Stimulated activated naive B cell treated with anti-CD40 and anti-IgM and Interleukin-4, amounts not matched to agents 10 μg/mL and 1 μg/mL and 100 μg/mL, for 72 hours (primary cell): ENCODE results near the gene NRP1.

Source experiments
- ATAC-seq, 2 donors: fragments of 150-1000 bp; cut with Tn5 transposase; replicated peaks; 2 replicates each; pipeline ENCODE4 v1.10.0; 2021; ENCODE audit warnings: moderate library complexity in 1 of 2
- DNase-seq: peaks from one replicate; pipeline ENCODE4 v3.0.0; 2021
- H3K27ac Mint-ChIP-seq: one replicate; pipeline ENCODE4 v1.8.0; 2022; ENCODE audit warnings: mild to moderate bottlenecking, mixed read lengths
- H3K27me3 Mint-ChIP-seq, 2 donors: one replicate each; pipeline ENCODE4 v1.8.0; 2022; ENCODE audit warnings: mixed read lengths in 2 of 2
- H3K36me3 Mint-ChIP-seq, 2 donors: one replicate each; pipeline ENCODE4 v1.8.0; 2022; ENCODE audit warnings: mixed read lengths in 2 of 2, mild to moderate bottlenecking in 1 of 2
- H3K4me1 Mint-ChIP-seq, 2 donors: one replicate each; pipeline ENCODE4 v1.8.0; 2022; ENCODE audit warnings: mixed read lengths in 2 of 2, mild to moderate bottlenecking in 1 of 2
- H3K4me3 Mint-ChIP-seq, 2 donors: one replicate each; pipeline ENCODE4 v1.8.0; 2022; ENCODE audit warnings: mild to moderate bottlenecking in 2 of 2, mixed read lengths in 2 of 2, moderate library complexity in 1 of 2
- H3K9me3 Mint-ChIP-seq, 2 donors: one replicate each; pipeline ENCODE4 v1.8.0; 2022; ENCODE audit warnings: mixed read lengths in 2 of 2, mild to moderate bottlenecking in 1 of 2

NRP1 gene

GRCh38 chr10:33133557-33133956 is 200.9 kb downstream of the NRP1 start:
- Mint-ChIP-seq H3K36me3 (no peaks in the 10 kb centered on the region), H3K27ac (peak overlapping the region; percentile 71), H3K4me3 (no peak overlapping the region), H3K4me1 (peaks cover 28 to 43% of the 10 kb centered on the region in 2 donors), H3K27me3 (peaks cover 5 to 7% of the 10 kb centered on the region in 2 donors), H3K9me3 (no peaks in the 10 kb centered on the region)
- DNase-seq, result no peak
- ATAC-seq, result no peak

DNA sequence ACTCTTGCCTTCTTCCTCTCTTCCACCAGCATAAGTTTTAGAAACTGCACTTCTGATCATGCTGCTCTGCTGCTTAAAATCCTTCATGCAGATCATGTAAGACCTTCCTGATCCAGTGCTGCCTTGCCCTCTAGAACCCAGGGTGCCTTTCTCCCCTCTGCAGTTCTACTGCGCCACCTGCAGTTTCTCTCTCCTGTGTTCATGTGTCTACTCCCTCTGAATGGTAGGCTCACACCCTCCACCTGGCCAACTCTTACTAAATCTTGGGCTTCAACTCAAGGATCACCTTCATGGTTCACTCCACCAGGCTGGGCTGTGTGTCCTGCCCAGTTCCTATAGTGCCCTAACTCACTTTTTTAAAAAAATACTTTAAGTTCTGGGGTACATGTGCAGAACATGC is 201.8 kb downstream of the NRP1 start:
- ATAC-seq (no peak), DNase-seq (no peak)
- Mint-ChIP-seq H3K9me3 (no peaks in the 10 kb centered on the region), H3K27me3 (peaks cover 5 to 9% of the 10 kb centered on the region in 2 donors), H3K27ac (no peak overlapping the region), H3K4me1 (peaks cover 29 to 43% of the 10 kb centered on the region in 2 donors), H3K36me3 (peaks cover 0 to 3% of the 10 kb centered on the region in 2 donors), H3K4me3 (no peak overlapping the region)

DNA sequence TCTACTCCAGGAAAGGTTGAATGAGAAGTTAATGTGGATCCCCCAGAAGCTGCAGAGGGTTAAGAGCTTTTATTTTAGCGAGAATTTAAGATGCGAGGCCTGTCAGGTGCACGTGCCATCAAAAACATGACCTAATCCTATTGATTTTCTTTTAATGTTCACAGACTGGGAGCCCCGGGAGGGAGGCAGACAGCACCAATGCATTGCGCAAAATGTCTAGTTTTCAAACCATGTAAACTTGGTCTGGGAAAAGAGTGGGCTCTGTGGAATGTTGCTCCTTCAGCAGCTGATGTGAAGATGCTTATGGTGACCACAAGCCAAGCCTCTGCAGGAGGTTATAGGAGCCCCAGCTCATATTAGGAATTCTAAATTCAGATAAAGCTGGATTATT is 204.5 kb downstream of the NRP1 start:
- Mint-ChIP-seq H3K4me1 (peaks cover 26 to 34% of the 10 kb centered on the region in 2 donors), H3K27ac (no peak overlapping the region), H3K36me3 (peaks cover 0 to 3% of the 10 kb centered on the region in 2 donors), H3K27me3 (peaks cover 0 to 4% of the 10 kb centered on the region in 2 donors), H3K9me3 (no peaks in the 10 kb centered on the region), H3K4me3 (no peak overlapping the region)
- ATAC-seq (no peak), DNase-seq (no peak)

- Mint-ChIP-seq H3K4me3 (no peak overlapping the region), H3K4me1 (peaks cover 21 to 31% of the 10 kb centered on the region in 2 donors), H3K36me3 (peaks cover 0 to 3% of the 10 kb centered on the region in 2 donors), H3K9me3 (no peaks in the 10 kb centered on the region), H3K27ac (no peak overlapping the region), H3K27me3 (peaks cover 0 to 4% of the 10 kb centered on the region in 2 donors)
- ATAC-seq, result no peak
- no peak for DNase-seq
Measured at GRCh38 chr10:33129141-33129995, 205.1 kb downstream of the NRP1 start.

- H3K4me1 Mint-ChIP-seq, result peaks cover 9 to 13% of the 10 kb centered on the region in 2 donors
- no peak overlapping the region for H3K4me3 Mint-ChIP-seq
- no peaks in the 10 kb centered on the region for H3K9me3 Mint-ChIP-seq
Measured at GRCh38 chr10:33127622-33128021, 206.8 kb downstream of the NRP1 start.

More at GRCh38 chr10:33127622-33128021, 206.8 kb downstream of the NRP1 start:
- Mint-ChIP-seq H3K27ac (no peak overlapping the region), H3K36me3 (peaks cover 0 to 3% of the 10 kb centered on the region in 2 donors), H3K27me3 (peaks cover 0 to 4% of the 10 kb centered on the region in 2 donors)
- DNase-seq (no peak), ATAC-seq (no peak)
